ACC112 (cell line): ENCODE data around the gene TAF13.
"Not testable (repeated sequence)": the region's sequence is repeated elsewhere in the genome, so short reads cannot be mapped to it uniquely, and the experiment has no call there.

ENCODE experiments used
- H2AFZ ChIP-seq: fragments of 200-600 bp; sonication (generic); one replicate; pipeline ENCODE4 v1.6.0; 2017; ENCODE audit warnings: antibody characterized with exemption, low read length; ENCODE audit not compliant: unreplicated experiment
- H3K27ac ChIP-seq: fragments of 200-600 bp; sonication (generic); 2 replicates; pipeline ENCODE4 v1.5.1; 2014; ENCODE audit warnings: low read depth, mild to moderate bottlenecking, antibody characterized with exemption, low read length, moderate library complexity
- H3K27me3 ChIP-seq: fragments of 200-600 bp; sonication (generic); 2 replicates; pipeline ENCODE4 v1.6.1; 2014; ENCODE audit warnings: mild to moderate bottlenecking, antibody characterized with exemption, low read length, moderate library complexity, mixed read lengths; ENCODE audit not compliant: insufficient read depth
- H3K36me3 ChIP-seq: fragments of 200-600 bp; sonication (generic); 2 replicates; pipeline ENCODE4 v1.6.1; 2016; ENCODE audit warnings: mild to moderate bottlenecking, antibody characterized with exemption, low read length, moderate library complexity, mixed read lengths; ENCODE audit not compliant: insufficient read depth
- H3K4me1 ChIP-seq: fragments of 200-600 bp; sonication (generic); one replicate; pipeline ENCODE4 v1.6.1; 2016; ENCODE audit warnings: low read length, mixed read lengths; ENCODE audit not compliant: insufficient read depth, unreplicated experiment, control insufficient read depth
- H3K4me3 ChIP-seq: fragments of 200-600 bp; sonication (generic); 2 replicates; pipeline ENCODE4 v1.5.1; 2014; ENCODE audit warnings: mild to moderate bottlenecking, low read depth, low read length
- H3K79me2 ChIP-seq: fragments of 200-600 bp; sonication (generic); one replicate; pipeline ENCODE4 v1.6.0; 2016; ENCODE audit warnings: low read length; ENCODE audit not compliant: control insufficient read depth, unreplicated experiment, insufficient read depth

The TAF13 gene

DNA sequence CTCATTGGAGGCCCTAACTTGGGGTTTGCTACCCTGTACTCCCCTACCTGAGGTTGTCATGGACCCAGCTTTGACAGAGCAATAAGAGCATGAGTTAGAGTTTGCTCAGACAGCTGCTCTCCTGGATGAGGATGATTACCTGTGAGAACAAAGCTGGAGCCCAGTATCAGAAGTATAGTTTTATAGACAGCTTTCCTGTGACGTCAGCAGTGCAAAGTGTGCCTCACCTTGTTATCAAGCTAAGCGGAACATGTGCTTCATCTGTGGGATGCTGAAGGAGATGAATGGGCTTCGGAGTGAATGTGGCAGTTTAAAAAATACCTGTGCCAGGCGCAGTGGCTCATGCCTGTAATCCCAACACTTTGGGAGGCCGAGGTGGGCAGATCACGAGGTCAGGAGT, 28.5 kb downstream of the TAF13 start:
- H3K4me1 ChIP-seq = no peaks in the 10 kb centered on the region

DNA sequence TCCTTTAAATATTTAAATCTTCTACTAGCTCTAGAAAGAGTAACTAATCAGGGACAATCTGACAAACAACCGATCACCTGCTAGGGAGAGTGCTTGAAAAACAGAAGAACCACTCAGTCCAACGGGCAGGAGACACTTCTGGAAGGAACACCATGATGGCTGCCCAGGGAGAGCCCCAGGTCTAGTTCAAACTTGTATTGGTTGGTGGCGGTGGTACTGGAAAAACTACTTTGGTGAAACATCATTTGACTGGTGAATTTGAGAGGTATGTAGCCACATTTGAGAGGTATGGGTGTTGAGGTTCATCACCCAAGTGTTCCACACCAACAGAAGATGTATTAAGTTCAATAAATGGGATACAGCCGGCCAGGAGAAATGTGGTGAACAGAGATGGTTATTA, 29.1 kb downstream of the TAF13 start:
- Histone ChIP-seq H3K36me3 (no peaks in the 10 kb centered on the region), H3K79me2 (no peaks in the 10 kb centered on the region), H3K27ac (no peak overlapping the region), H3K27me3 (no peaks in the 10 kb centered on the region), H3K4me1 (no peaks in the 10 kb centered on the region), H2AFZ (no peak overlapping the region), H3K4me3 (no peak overlapping the region)

More for the DNA sequence above, 28.5 kb downstream of the TAF13 start:
- no peaks in the 10 kb centered on the region for H3K79me2 ChIP-seq
- no peak overlapping the region for H3K27ac ChIP-seq
- no peaks in the 10 kb centered on the region for H3K36me3 ChIP-seq
- H2AFZ ChIP-seq = no peak overlapping the region
- H3K4me3 ChIP-seq = no peak overlapping the region
- no peaks in the 10 kb centered on the region for H3K27me3 ChIP-seq

DNA sequence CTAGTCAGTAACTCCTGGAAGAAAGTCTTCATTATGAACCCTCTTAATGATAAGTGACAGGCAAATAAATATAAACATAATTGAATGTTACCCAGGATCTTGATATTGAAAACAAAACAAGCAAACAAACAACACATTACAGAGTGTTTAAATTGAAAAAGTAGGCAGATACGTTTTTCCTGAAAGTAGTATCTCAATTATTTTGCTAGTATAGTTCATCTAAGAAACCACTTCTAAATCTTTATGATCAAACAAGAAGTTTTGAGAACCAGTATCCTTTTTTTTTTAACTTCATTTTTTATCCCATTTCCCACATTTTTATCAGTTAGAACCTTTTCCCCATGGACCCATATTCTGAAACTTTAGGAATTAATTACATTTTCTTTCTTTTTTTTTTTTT, 30.2 kb downstream of the TAF13 start:
- H3K4me1 ChIP-seq = no peaks in the 10 kb centered on the region

DNA sequence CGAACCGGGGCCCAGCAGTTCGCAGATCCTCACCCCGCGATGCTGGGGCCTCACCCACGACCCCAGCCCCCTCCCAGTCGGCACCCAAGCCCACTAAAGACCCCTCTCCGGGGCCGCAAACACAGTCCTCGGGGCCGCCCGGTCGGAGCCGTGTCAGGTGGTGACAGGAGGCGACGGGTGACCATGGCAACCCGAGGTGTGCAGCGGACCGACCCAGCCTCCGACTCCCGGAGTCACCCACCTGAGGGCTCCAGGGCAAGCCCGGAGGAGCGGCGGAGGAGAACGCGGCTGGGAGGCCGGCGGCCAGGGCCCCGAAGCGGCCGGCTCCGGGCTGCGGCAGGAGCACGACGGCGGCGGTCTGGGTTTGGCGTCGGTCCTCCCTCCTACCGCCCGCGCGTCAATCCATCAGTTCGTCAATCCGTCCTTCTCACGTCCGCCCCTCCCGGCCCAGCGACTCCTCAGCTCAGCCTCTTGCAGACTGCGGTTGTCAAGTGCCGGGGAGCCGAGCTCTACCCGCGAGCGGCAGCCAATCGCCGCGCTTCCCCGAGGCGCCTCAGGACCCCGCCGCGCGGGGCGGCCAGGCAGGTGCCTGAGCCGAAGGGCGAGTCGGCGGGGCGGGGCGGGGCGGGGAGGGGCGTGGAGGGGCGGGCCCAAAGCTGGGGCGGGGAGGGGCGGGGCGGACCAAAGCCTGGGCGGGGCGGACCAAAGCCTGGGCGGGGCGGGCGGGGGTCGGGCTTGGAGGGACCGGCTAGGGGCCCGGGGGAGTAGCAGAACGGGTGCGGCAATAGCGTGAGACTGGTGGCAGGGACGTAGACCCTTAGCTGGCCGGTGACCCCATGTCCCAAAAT, 34.0 kb downstream of the TAF13 start, which contains the start of gene WDR47:
WDR47 (minus strand) TSS at position 482 of the 848 bp plus-strand sequence. CDS start 18,590 bp downstream, outside the sequence.
- peak within 1 kb of the TSS; percentile 99 for H2AFZ ChIP-seq
- H3K4me1 ChIP-seq = peaks cover 7% of the 10 kb centered on the region
- no peaks in the 10 kb centered on the region for H3K27me3 ChIP-seq
- peaks cover 31% of the 10 kb centered on the region for H3K79me2 ChIP-seq
- no peaks in the 10 kb centered on the region for H3K36me3 ChIP-seq
- H3K27ac ChIP-seq = peak within 1 kb of the TSS; percentile 40
- peak within 1 kb of the TSS; percentile 89 for H3K4me3 ChIP-seq

More for the DNA sequence above, 30.2 kb downstream of the TAF13 start:
- H3K27me3 ChIP-seq = no peaks in the 10 kb centered on the region
- no peak overlapping the region for H2AFZ ChIP-seq
- no peak overlapping the region for H3K4me3 ChIP-seq
- peaks cover 5% of the 10 kb centered on the region for H3K79me2 ChIP-seq
- no peaks in the 10 kb centered on the region for H3K36me3 ChIP-seq
- no peak overlapping the region for H3K27ac ChIP-seq

DNA sequence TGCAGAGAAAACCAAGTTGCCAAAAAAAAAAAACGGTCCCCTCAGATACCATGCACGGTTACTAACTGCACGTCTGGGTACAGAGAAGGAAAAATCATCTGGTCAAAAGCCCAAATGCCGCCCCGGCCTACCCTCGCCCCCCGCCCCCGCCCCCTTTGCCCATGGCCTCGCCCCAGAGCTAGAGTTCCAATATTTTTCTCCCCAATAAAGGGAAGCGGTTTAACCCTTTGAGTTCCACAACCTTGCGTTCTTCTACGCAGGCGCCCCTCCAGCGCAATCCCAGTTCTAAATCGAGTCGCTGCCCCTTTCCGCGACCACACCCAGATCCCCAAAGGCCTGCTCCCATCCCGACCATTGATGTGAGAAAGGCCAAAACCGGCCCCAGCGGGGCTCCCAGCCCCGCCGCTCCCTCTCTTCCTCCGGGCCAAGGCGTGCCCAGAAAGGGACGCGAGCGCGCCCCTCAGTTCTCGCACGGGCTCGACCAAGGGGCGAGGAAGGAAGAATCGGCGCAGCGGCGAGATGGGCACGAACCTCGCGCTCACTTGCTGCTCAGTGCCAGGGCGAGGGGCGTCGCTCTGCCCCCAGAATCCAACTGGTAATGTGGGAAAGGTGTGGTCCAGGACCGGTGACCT, 34.7 kb downstream of the TAF13 start:
- H3K4me3 ChIP-seq = peak overlapping the region; percentile 89
- no peaks in the 10 kb centered on the region for H3K27me3 ChIP-seq
- peaks cover 7% of the 10 kb centered on the region for H3K4me1 ChIP-seq
- peaks cover 31% of the 10 kb centered on the region for H3K79me2 ChIP-seq
- H3K36me3 ChIP-seq = no peaks in the 10 kb centered on the region
- H2AFZ ChIP-seq = peak overlapping the region; percentile 45
- H3K27ac ChIP-seq = peak overlapping the region; percentile 40

DNA sequence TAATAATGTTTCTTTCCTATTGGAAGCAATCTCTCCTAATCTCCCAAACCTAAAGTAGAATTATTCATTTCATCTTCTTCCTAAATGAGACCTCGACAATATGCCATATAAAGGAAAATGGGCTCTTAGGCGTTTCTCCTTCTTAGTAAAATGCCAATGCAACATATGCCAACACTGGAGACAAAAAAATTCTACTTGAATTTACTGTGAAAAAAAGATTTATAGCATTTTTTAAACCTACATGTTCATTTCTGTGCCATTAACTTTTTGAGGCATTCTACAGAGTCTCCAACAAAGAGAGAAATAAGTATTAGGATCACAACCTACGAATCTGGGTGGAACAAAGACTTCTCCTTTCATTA, 35.2 kb downstream of the TAF13 start:
- no peaks in the 10 kb centered on the region for H3K27me3 ChIP-seq
- peaks cover 33% of the 10 kb centered on the region for H3K79me2 ChIP-seq
- H3K27ac ChIP-seq = no peak overlapping the region
- H2AFZ ChIP-seq = peak overlapping the region; percentile 11
- peak overlapping the region; percentile 89 for H3K4me3 ChIP-seq
- H3K36me3 ChIP-seq = no peaks in the 10 kb centered on the region
- H3K4me1 ChIP-seq = peaks cover 7% of the 10 kb centered on the region

DNA sequence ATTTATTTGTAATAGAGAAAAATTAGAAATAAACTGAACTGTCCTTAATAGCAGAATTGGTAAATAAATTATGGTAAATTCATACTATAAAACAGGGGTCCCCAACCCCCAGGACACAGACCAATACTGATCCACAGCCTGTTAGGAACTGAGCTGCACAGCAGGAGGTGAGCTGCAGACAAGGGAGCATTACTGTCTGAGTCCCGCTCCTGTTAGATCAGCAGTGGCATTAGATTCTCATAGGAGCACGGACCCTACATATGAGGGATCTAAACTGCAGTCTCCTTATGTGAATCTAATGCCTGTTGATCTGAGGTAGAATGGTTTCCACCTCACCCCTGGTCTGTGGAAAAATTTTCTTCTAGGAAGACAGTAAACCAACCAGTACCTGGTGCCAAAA, 41.4 kb downstream of the TAF13 start:
- H3K79me2 ChIP-seq = peaks cover 31% of the 10 kb centered on the region
- no peak overlapping the region for H2AFZ ChIP-seq
- no peak overlapping the region for H3K27ac ChIP-seq
- H3K27me3 ChIP-seq = no peaks in the 10 kb centered on the region
- H3K4me1 ChIP-seq = peaks cover under 1% of the 10 kb centered on the region
- H3K4me3 ChIP-seq = no peak overlapping the region
- H3K36me3 ChIP-seq = no peaks in the 10 kb centered on the region

DNA sequence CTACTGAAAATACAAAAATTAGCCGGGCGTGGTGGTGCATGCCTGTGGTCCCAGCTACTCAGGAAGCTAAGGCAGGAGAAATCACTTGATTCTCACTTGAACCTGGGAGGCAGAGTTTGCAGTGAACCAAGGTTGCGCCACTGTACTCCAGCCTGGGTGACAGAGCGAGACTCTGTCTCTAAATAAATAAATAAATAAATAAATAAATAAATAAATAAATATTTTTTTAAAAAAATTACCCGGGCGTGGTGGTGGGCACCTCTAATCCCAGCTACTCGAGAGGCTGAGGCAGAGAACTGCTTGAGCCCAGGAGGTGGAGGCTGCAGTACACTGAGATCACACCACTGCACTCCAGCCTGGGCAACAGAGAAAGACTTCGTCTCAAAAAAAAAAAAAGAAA, 46.3 kb downstream of the TAF13 start:
- H3K27ac ChIP-seq, H2AFZ ChIP-seq, H3K4me1 ChIP-seq, H3K27me3 ChIP-seq, H3K36me3 ChIP-seq, H3K4me3 ChIP-seq: not testable (repeated sequence)
- H3K79me2 ChIP-seq = peaks cover 21% of the 10 kb centered on the region

DNA sequence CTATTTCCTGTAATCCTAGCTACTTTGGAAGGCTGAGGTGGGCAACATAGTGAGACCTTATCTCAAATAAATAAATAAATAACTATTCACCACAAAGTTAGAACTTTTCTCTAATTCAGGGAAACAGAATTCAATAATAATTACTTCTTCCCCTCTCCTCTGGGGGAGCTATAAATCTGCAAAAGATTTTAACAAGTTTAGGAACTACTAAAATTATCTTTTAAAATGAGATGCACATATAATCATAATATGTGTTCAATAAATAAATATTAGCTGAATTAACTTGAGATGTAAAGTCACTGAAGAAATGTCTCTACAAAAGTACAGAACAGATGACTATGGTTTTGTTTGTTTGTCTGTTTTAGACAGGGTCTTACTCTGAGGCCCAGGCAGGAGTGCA, 48.0 kb downstream of the TAF13 start:
- Histone ChIP-seq H3K36me3 (no peaks in the 10 kb centered on the region), H3K79me2 (peaks cover 13% of the 10 kb centered on the region)

DNA sequence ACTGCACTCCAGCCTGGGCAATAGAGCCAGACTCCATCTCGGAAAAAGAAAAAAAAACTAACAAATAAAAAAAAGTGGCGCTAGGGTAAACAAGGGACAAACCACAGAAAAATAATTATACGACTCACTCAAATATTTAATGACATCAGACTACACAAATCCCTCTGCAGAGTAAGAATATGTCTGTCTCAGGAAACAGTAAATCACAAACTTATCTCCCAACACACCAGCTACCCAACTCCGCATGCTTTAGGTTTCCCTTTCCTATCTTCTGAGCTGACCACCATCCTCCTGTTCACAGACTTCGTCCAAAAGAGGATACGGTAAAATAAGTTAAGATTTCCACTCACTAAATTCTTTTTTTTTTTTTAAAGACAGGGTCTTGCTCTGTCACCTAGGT, 50.1 kb downstream of the TAF13 start:
- H3K79me2 ChIP-seq = peaks cover 10% of the 10 kb centered on the region
- no peaks in the 10 kb centered on the region for H3K27me3 ChIP-seq
- no peak overlapping the region for H2AFZ ChIP-seq
- H3K4me1 ChIP-seq = no peaks in the 10 kb centered on the region
- H3K4me3 ChIP-seq = no peak overlapping the region
- no peak overlapping the region for H3K27ac ChIP-seq
- H3K36me3 ChIP-seq = no peaks in the 10 kb centered on the region

More for the DNA sequence above, 48.0 kb downstream of the TAF13 start:
- Histone ChIP-seq H2AFZ (no peak overlapping the region), H3K4me1 (no peaks in the 10 kb centered on the region), H3K27ac (no peak overlapping the region), H3K4me3 (no peak overlapping the region), H3K27me3 (no peaks in the 10 kb centered on the region)

DNA sequence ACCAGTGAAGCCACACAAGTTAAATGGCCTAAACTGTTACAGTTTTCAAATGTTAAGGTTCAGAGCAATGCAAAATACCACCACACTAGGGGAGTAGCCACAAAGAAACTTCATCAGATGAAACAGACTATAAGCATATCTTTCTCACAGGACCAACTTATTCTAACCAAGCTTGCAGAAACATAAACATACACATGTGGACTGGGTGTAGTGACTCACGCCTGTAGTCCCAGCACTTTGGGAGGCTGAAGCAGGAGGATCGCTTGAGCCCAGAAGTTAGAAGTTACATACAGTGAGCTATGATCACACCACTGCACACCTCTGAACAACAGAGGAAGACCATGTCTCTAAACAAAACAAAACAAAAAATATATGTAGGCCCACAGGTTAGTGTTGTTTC, 51.2 kb downstream of the TAF13 start:
- peaks cover 10% of the 10 kb centered on the region for H3K79me2 ChIP-seq

More for the DNA sequence above, 51.2 kb downstream of the TAF13 start:
- H3K4me1 ChIP-seq = no peaks in the 10 kb centered on the region
- H3K27ac ChIP-seq = no peak overlapping the region
- no peak overlapping the region for H3K4me3 ChIP-seq
- no peak overlapping the region for H2AFZ ChIP-seq
- H3K27me3 ChIP-seq = no peaks in the 10 kb centered on the region
- no peaks in the 10 kb centered on the region for H3K36me3 ChIP-seq
